Parathyroid adenoma (tissue), 2 donors: ENCODE results near the gene CASKIN2.
"Not testable (repeated sequence)": the region's sequence is repeated elsewhere in the genome, so short reads cannot be mapped to it uniquely, and the experiment has no call there.

Experiments
- H2AFZ ChIP-seq: fragments of 300-600 bp; sonication (generic); one replicate; pipeline ENCODE4 v1.7.0; 2017; ENCODE audit warnings: antibody characterized with exemption, mild to moderate bottlenecking
- H3K27ac ChIP-seq: fragments of 300-600 bp; sonication (generic); one replicate; pipeline ENCODE4 v1.7.0; 2017
- H3K27me3 ChIP-seq: fragments of 300-600 bp; sonication (generic); one replicate; pipeline ENCODE4 v1.7.0; 2017; ENCODE audit warnings: low read length; ENCODE audit not compliant: control insufficient read depth, insufficient read depth
- H3K36me3 ChIP-seq: fragments of 300-600 bp; sonication (generic); one replicate; pipeline ENCODE4 v1.7.0; 2017; ENCODE audit warnings: low read length; ENCODE audit not compliant: control insufficient read depth, insufficient read depth
- H3K4me1 ChIP-seq: fragments of 300-600 bp; sonication (generic); one replicate; pipeline ENCODE4 v1.7.0; 2017; ENCODE audit warnings: control low read depth
- H3K4me2 ChIP-seq: fragments of 300-600 bp; sonication (generic); one replicate; pipeline ENCODE4 v1.7.0; 2017; ENCODE audit warnings: low read length
- H3K4me3 ChIP-seq: fragments of 300-600 bp; sonication (generic); one replicate; pipeline ENCODE4 v1.7.0; 2017; ENCODE audit warnings: low read depth, low read length
- H3K79me2 ChIP-seq: fragments of 300-600 bp; sonication (generic); one replicate; pipeline ENCODE4 v1.7.0; 2017; ENCODE audit warnings: control low read depth
- H3K9ac ChIP-seq: fragments of 300-600 bp; sonication (generic); one replicate; pipeline ENCODE4 v1.7.0; 2017; ENCODE audit warnings: mild to moderate bottlenecking
- H3K9me3 ChIP-seq: fragments of 300-600 bp; sonication (generic); one replicate; pipeline ENCODE4 v1.7.0; 2017; ENCODE audit warnings: low read length; ENCODE audit not compliant: control insufficient read depth
- TF ChIP-seq, protein P1 (sequence below): fragments of 300-600 bp; sonication (generic); IDR thresholded peaks from one replicate; pipeline ENCODE4 v1.7.0; 2017; ENCODE audit warnings: antibody characterized with exemption, mild to moderate bottlenecking
- donor health status: primary hyperparathyroidism.

The CASKIN2 gene

DNA sequence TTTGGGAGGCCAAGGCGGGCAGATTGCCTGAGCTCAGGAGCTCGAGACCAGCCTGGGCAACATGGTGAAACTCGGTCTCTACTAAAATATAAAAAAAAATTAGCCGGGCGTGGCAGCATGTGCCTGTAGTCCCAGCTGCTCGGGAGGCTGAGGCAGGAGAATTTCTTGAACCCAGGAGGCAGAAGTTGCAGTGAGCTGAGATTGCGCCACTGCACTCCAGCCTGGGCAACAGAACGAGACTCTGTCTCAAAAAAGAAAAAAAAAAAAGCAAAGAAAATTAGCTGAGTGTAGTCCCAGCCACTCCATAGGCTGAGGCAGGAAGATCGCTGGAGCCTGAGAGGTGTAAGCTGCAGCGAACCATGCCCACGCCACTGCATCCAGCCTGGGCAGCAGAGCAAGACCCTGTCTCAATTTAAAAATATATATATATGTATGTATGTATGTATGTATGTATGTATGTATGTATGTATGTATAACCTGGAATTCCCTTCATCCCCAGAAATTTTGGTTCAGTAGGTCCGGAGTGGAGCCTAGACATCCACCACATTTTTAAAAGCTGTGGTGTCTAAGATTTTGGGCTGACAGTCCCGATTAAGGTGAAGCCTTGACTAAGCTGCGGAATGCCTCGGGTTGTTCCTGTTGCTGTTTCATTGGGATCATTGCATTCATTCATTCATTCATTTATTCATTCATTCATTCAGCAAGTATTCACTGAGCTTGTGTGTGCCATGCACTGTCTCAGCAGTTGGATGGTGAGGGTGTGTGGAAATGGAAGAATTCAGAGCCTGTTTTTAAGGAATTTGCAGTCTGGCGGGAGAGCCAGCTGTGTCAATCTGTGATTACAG, 33.0 kb downstream of the CASKIN2 start:
- Histone ChIP-seq H3K27me3 (no peaks in the 10 kb centered on the region), H3K9ac (no peak overlapping the region), H3K79me2 (peaks cover 27% of the 10 kb centered on the region), H3K4me2 (no peak overlapping the region), H3K4me3 (no peak overlapping the region), H3K4me1 (no peaks in the 10 kb centered on the region), H3K27ac (no peak overlapping the region), H3K9me3 (no peaks in the 10 kb centered on the region), H3K36me3 (no peaks in the 10 kb centered on the region), H2AFZ (no peak overlapping the region)
- TF ChIP-seq, protein P1, sequence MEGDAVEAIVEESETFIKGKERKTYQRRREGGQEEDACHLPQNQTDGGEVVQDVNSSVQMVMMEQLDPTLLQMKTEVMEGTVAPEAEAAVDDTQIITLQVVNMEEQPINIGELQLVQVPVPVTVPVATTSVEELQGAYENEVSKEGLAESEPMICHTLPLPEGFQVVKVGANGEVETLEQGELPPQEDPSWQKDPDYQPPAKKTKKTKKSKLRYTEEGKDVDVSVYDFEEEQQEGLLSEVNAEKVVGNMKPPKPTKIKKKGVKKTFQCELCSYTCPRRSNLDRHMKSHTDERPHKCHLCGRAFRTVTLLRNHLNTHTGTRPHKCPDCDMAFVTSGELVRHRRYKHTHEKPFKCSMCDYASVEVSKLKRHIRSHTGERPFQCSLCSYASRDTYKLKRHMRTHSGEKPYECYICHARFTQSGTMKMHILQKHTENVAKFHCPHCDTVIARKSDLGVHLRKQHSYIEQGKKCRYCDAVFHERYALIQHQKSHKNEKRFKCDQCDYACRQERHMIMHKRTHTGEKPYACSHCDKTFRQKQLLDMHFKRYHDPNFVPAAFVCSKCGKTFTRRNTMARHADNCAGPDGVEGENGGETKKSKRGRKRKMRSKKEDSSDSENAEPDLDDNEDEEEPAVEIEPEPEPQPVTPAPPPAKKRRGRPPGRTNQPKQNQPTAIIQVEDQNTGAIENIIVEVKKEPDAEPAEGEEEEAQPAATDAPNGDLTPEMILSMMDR: no peak

DNA sequence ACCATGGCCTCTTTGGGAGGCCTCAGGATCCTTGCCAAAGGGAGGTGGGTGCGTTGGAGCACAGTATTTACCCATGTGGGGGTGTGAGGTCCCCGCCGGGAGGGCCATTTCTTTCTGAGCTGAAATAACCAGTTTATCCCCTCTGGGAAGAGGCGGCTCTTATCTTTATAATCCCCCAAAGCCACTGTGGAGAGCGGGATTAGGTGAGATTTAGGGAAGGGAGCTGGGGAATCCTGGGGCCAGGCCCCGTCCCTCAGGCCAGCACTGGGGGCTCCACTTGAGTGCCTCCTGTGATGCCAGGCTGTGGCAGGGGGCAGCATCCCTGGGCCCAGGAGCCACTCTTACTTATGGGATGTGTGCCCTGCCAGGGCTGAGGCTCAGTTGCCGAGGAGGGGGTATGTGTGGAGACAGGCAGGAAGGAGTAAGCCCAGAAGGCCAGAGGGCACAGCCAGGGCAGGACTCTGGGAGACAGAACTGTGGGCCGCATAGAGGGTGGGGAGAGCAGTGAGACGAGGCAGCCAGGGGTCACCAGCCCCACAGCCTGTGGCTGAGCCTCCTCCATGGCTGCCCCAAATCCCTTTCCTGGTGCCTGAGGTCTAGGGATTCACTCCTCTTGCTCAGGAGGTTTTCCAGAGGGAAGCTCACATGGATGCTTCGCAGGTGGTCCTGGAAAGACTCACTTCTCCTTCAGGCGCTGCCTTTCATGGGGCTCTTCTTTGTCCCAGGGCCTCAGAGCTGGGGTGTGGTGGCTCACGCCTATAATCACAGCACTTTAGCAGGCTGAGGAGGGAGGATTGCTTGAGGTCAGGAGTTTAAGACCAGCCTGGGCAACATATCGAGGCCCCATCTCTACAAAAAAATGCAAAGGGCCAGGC, 33.9 kb downstream of the CASKIN2 start:
- H3K4me1 ChIP-seq: no peaks in the 10 kb centered on the region
- no peaks in the 10 kb centered on the region for H3K36me3 ChIP-seq
- no peak overlapping the region for H3K27ac ChIP-seq
- H3K9me3 ChIP-seq: no peaks in the 10 kb centered on the region
- H3K9ac ChIP-seq: no peak overlapping the region
- no peak overlapping the region for H3K4me2 ChIP-seq
- H3K4me3 ChIP-seq: no peak overlapping the region
- TF ChIP-seq, protein P1: no peak
- H2AFZ ChIP-seq: no peak overlapping the region
- peaks cover 27% of the 10 kb centered on the region for H3K79me2 ChIP-seq
- no peaks in the 10 kb centered on the region for H3K27me3 ChIP-seq

DNA sequence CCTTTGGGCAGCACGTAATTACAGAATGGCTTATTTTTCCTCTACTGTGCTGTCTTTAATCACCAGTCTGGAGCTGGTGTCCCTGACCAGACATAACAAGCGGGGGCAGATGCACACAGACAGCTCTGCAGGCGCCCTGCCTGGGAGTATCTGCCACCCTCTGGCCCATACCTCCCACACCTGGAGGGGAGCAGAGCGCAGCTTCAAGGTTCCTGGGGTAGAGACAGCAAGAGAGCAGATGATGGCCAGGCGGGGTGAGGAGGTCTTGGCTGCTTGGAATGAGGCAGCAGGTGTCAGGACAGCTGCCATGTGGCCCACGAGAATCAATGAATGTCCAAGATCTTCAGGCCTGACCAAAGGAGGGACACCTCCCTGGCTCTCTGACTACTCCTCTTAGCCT, 35.1 kb downstream of the CASKIN2 start:
- H2AFZ ChIP-seq: no peak overlapping the region
- TF ChIP-seq, protein P1: no peak
- H3K9me3 ChIP-seq: no peaks in the 10 kb centered on the region
- no peak overlapping the region for H3K9ac ChIP-seq
- H3K79me2 ChIP-seq: peaks cover 27% of the 10 kb centered on the region
- no peak overlapping the region for H3K4me2 ChIP-seq
- H3K27me3 ChIP-seq: no peaks in the 10 kb centered on the region
- H3K4me3 ChIP-seq: no peak overlapping the region
- H3K4me1 ChIP-seq: peaks cover 6% of the 10 kb centered on the region
- H3K36me3 ChIP-seq: no peaks in the 10 kb centered on the region
- H3K27ac ChIP-seq: no peak overlapping the region

DNA sequence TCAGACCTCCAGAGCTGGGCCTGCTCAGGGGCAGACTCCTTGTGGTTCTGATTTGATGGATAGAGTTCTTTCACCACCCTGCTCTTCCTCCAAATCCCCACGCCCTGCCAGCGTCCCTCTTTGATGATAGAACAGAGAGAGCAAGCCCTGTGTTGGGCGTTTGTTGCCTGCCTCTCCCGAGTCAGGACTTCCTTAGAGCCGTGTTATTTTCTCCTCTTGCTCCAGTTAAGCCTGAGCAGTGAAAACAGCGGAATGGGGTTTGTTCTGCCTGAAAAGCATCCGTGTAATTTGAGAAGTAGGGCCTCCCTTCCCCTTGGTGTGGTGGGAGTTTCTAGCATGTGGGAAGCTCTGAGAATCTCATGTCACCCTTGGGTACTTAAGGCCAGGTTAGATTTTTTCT, 36.8 kb downstream of the CASKIN2 start:
- Histone ChIP-seq H3K4me3 (no peak overlapping the region), H3K27me3 (no peaks in the 10 kb centered on the region), H3K79me2 (peaks cover 23% of the 10 kb centered on the region), H3K9ac (no peak overlapping the region), H3K9me3 (no peaks in the 10 kb centered on the region), H2AFZ (no peak overlapping the region), H3K36me3 (no peaks in the 10 kb centered on the region), H3K27ac (no peak overlapping the region), H3K4me2 (peak overlapping the region; percentile 17), H3K4me1 (peaks cover 6% of the 10 kb centered on the region)
- TF ChIP-seq, protein P1: no peak

DNA sequence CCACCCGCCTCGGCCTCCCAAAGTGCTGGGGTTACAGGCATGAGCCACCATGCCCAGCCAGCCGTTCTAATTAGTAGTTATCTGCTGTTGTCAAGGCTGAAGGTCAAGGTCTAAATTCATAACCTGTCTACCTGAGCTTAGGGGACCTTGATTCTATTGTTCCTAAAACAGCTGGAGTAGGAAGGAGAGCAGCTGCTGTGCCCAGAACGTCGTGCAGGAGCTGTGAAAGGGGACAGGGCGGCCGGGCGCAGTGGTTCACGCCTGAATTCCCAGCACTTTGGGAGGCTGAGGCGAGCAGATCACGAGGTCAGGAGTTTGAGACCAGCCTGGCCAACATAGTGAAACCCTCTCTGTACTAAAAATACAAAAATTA, 37.9 kb downstream of the CASKIN2 start:
- H2AFZ ChIP-seq, H3K27ac ChIP-seq, H3K4me3 ChIP-seq, H3K4me2 ChIP-seq, H3K9me3 ChIP-seq, H3K27me3 ChIP-seq, H3K36me3 ChIP-seq, H3K4me1 ChIP-seq, H3K9ac ChIP-seq: not testable (repeated sequence)
- H3K79me2 ChIP-seq: peaks cover 23% of the 10 kb centered on the region
